ENCODE data around the gene NT5C. TPM values are rescaled to one million over a fixed set of nuclear protein-coding genes. Genes with fewer than 3 reads are reported as not detected.

The NT5C gene
- total RNA-seq, 1 experiment from 2014 or later = 115 TPM

GRCh38 chr17:75173526-75173925 lies 42.0 kb upstream of the NT5C start:
- no peaks in the 10 kb centered on the region for H3K9me3 ChIP-seq (ENCODE audit: control insufficient read depth in 1 of 2, insufficient read depth in 1 of 2, low read depth in 1 of 2, low read length in 2 of 2)
- peaks cover 24% of the 10 kb centered on the region; the same call in 1 of the 2 replicates for H4K20me1 ChIP-seq (ENCODE audit: insufficient read depth)
- peaks cover 46 to 65% of the 10 kb centered on the region in 2 experiments for H3K36me3 ChIP-seq (ENCODE audit: control insufficient read depth in 1 of 2, insufficient read depth in 2 of 2, low read length in 2 of 2)
- H3K4me3 ChIP-seq (replicated peaks in 1 of 2; ENCODE audit: low read depth in 1 of 2, low read length in 2 of 2) = no peak overlapping the region
- ATAC-seq (no peak), DNase-seq (ENCODE audit: low read depth, low spot score) (no peak)
- intact Hi-C loops (cut with micrococcal nuclease) = no loop called here
- no peak overlapping the region for H3K9ac ChIP-seq (ENCODE audit: low read length)
- CTCF ChIA-PET = interaction anchor here (3.2 kb wide), 1 partner anchor 59 kb away, joined by 58 read pairs; no protein-coding TSS in a partner anchor
- no peak overlapping the region; the same call in 1 of the 2 replicates for H3K27ac ChIP-seq (ENCODE audit: low read depth, low read length)
- TF ChIP-seq POLR2AphosphoS5 (IDR thresholded peaks at IDR 0.05; ENCODE audit: low read depth, low read length) (no peak), ATF3 (IDR thresholded peaks at IDR 0.05) (no peak), ZFX (IDR thresholded peaks at IDR 0.05) (no peak), ZBTB33 (IDR thresholded peaks at IDR 0.05; ENCODE audit: extremely low read depth, insufficient replicate concordance, low read length) (no peak)
- H3K79me2 ChIP-seq (ENCODE audit: insufficient read depth, low read length) = peaks cover 99% of the 10 kb centered on the region
- RAD21 ChIA-PET (ENCODE audit: low non-redundant PET in 1 of 2, low total read pairs in 2 of 2, uncharacterized antibody in 2 of 2, unreplicated experiment in 2 of 2) = interaction anchor here in 1 of 2 experiments (0.7 kb wide), 1 partner anchor 62 kb away, joined by 3 read pairs; no protein-coding TSS in a partner anchor
- POLR2A ChIA-PET = interaction anchor here (1.8 kb wide), 1 partner anchor 60 kb away, joined by 6 read pairs; no protein-coding TSS in a partner anchor
- H3K4me2 ChIP-seq (ENCODE audit: low read length) = no peak overlapping the region
- no peaks in the 10 kb centered on the region for H3K27me3 ChIP-seq (ENCODE audit: insufficient read depth, low read length)
- no peak overlapping the region for H2AFZ ChIP-seq (ENCODE audit: low read depth, low read length, poor library complexity, severe bottlenecking)
- H3K4me1 ChIP-seq (ENCODE audit: control insufficient read depth in 1 of 2, insufficient read depth in 2 of 2, low read length in 2 of 2) = peaks cover 0 to 7% of the 10 kb centered on the region in 2 experiments; a peak in 1 of 4 replicates
- BruUV-seq (replicated peaks) = no TSS peak
- H3K9me2 ChIP-seq (ENCODE audit: insufficient read depth) = no peaks in the 10 kb centered on the region

- Histone ChIP-seq H3K79me2 (ENCODE audit: insufficient read depth, low read length) (peaks cover 79% of the 10 kb centered on the region), H2AFZ (ENCODE audit: low read depth, low read length, poor library complexity, severe bottlenecking) (no peak overlapping the region), H3K27ac (ENCODE audit: low read depth, low read length) (no peak overlapping the region), H3K4me1 (ENCODE audit: control insufficient read depth in 1 of 2, insufficient read depth in 2 of 2, low read length in 2 of 2) (peaks cover 0 to 7% of the 10 kb centered on the region in 2 experiments; a peak in 1 of 4 replicates), H3K36me3 (ENCODE audit: control insufficient read depth in 1 of 2, insufficient read depth in 2 of 2, low read length in 2 of 2) (peaks cover 46 to 68% of the 10 kb centered on the region in 2 experiments), H3K9ac (ENCODE audit: low read length) (no peak overlapping the region), H3K4me3 (replicated peaks in 1 of 2; ENCODE audit: low read depth in 1 of 2, low read length in 2 of 2) (no peak overlapping the region), H3K9me2 (ENCODE audit: insufficient read depth) (no peaks in the 10 kb centered on the region), H3K27me3 (ENCODE audit: insufficient read depth, low read length) (no peaks in the 10 kb centered on the region), H3K4me2 (ENCODE audit: low read length) (no peak overlapping the region), H3K9me3 (ENCODE audit: control insufficient read depth in 1 of 2, insufficient read depth in 1 of 2, low read depth in 1 of 2, low read length in 2 of 2) (no peaks in the 10 kb centered on the region), H4K20me1 (ENCODE audit: insufficient read depth) (peaks cover 20% of the 10 kb centered on the region; the same call in 1 of the 2 replicates)
- no TSS peak for BruUV-seq (replicated peaks)
- intact Hi-C loops (cut with micrococcal nuclease) = no loop called here
- ChIA-PET RAD21 (ENCODE audit: low non-redundant PET in 1 of 2, low total read pairs in 2 of 2, uncharacterized antibody in 2 of 2, unreplicated experiment in 2 of 2) (no interaction called here), CTCF (interaction anchor here (4.1 kb wide), 1 partner anchor 55 kb away, joined by 13 read pairs; no protein-coding TSS in a partner anchor), POLR2A (interaction anchor here (0.7 kb wide), 1 partner anchor 15 kb away, joined by 3 read pairs; the partner anchor contains the start of gene JPT1)
- TF ChIP-seq ZBTB33 (IDR thresholded peaks at IDR 0.05; ENCODE audit: extremely low read depth, insufficient replicate concordance, low read length) (no peak), EGR1 (IDR thresholded peaks at IDR 0.05; ENCODE audit: low read depth) (no peak), YY1 (IDR thresholded peaks at IDR 0.05; ENCODE audit: extremely low read depth, insufficient replicate concordance, low read depth, low read length) (no peak), CBX3 (IDR thresholded peaks at IDR 0.05; ENCODE audit: low read depth) (no peak), EZH2 (IDR thresholded peaks at IDR 0.05) (no peak), TCF7L2 (IDR thresholded peaks at IDR 0.05; ENCODE audit: borderline replicate concordance, extremely low read depth, insufficient read depth, insufficient read length) (no peak)
- DNase-seq (ENCODE audit: low read depth, low spot score) (no peak), ATAC-seq (no peak)
These were observed 37.5 kb upstream of the NT5C start for GRCh38 chr17:75168998-75169397.

Measured in HCT116 (cell line).